Measurements from ENCODE around the gene RSPH3.
A peak's percentile ranks its signal among the peaks of the same experiment; 100 is the strongest.
"Not testable (repeated sequence)": the region's sequence is repeated elsewhere in the genome, so short reads cannot be mapped to it uniquely, and the experiment has no call there.

Gene RSPH3, protein sequence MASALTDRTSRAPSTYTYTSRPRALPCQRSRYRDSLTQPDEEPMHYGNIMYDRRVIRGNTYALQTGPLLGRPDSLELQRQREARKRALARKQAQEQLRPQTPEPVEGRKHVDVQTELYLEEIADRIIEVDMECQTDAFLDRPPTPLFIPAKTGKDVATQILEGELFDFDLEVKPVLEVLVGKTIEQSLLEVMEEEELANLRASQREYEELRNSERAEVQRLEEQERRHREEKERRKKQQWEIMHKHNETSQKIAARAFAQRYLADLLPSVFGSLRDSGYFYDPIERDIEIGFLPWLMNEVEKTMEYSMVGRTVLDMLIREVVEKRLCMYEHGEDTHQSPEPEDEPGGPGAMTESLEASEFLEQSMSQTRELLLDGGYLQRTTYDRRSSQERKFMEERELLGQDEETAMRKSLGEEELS

DNA sequence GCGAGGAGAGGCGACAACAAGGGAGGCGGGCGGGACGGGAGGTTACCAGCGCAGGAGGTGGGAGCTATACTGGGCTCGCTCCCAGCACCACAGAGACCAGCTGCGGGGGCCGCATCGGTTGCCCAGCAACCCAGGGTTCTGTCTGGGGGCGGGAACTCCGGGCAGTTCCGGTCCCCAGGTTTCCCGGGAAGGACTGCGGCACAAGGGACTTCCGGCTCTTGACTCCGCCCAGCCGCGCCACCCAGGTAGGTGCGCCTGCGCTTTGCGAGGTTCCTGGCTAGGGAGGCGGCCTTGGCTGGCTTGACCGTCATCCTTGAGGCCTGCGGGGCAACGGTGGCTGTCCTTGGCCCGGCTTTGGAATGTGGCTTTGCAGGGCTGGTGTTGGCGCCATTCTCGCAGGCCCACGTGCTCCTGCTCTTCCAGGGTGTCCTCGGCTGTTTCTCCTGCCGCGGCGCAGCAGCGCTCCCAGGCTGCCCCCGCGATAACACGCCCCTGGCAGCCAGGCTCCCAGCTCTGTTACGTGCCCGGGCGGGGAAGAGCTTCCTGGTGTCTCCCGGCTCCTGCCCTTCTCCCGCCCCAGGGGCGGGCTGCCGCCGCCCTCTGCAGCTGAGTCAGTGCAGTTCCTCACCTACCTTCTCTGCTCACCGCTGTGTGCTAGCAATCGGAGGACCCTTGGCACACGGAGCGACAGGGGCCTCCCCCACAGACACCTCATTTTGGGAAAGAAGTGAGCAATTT, at the start of gene RSPH3:
TSS of gene RSPH3 (minus strand) at position 537 of the 738 bp plus-strand sequence. CDS start 652 bp downstream, outside the sequence.
- peak; percentile 95 for DNase-seq

- DNase-seq = no peak
Measured at GRCh38 chr6:159047891-159048685, 48.1 kb upstream of the RSPH3 start.

- DNase-seq = no peak
Measured at GRCh38 chr6:159045801-159046200, 45.8 kb upstream of the RSPH3 start.

DNA sequence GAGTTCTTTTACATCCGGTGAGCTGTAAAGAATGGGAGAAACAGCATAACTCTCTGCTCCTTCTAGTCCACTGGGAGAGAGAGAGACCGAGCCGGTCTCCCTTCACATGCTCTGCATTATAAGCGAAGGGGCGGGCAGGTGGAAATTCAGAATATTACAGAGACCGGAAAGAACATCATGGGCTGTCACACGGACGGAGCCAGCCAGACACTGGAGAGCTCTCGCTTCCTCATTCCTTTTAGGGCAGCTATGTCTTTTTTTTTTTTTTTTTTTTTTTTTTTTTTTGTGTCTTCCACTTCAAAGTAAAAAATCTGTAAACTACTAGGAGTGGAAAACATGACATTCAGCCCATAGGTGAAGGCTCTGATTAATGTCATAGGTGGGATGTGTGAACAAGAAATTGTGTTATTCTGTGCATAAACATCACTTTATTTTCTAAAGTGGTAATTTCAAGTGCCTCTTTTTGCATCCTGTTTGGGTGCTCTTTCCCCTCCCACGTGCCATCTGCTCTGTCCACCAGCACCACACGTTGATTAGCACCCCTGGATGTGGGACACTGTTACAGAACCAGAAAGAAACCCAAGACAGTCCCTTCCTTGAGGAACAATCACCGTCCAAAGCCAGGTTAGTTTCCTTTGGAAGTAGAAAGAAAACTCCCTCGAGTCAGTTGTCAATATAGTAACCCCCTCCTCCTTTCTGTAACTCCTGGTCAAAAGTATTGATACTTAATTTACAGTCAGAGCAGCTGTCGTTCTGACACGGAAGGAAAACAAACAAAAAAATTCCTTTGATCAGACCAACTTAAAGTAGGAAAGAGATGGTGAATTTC, 45.1 kb upstream of the RSPH3 start, which contains the start of gene TAGAP:
TSS of gene TAGAP (minus strand) at position 93 of the 829 bp plus-strand sequence. CDS start 845 bp downstream, outside the sequence.
- DNase-seq = no peak

DNA sequence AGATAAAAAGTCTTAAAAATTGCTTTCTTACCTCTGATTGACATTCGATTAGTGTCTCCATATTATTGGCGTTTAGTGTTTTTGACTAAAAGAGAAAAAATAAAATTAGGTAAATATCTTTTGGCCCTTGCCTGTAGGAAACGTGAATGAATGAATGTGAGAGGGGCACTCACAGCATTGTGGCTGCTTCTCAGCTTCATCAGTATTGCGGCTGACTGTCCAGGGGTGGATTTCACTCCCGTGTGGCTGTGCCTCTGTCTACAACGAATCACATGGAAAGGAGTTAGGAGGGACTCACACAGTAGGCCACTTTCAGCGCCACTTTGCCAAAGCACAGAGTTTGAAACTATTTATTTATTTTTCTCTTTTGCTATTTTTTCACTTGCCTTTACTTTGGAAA, 43.9 kb upstream of the RSPH3 start:
- DNase-seq = no peak

- DNase-seq = no peak
Measured at GRCh38 chr6:159043251-159043650, 43.2 kb upstream of the RSPH3 start.

GRCh38 chr6:159042826-159043181, 42.8 kb upstream of the RSPH3 start:
- no peak for DNase-seq

DNA sequence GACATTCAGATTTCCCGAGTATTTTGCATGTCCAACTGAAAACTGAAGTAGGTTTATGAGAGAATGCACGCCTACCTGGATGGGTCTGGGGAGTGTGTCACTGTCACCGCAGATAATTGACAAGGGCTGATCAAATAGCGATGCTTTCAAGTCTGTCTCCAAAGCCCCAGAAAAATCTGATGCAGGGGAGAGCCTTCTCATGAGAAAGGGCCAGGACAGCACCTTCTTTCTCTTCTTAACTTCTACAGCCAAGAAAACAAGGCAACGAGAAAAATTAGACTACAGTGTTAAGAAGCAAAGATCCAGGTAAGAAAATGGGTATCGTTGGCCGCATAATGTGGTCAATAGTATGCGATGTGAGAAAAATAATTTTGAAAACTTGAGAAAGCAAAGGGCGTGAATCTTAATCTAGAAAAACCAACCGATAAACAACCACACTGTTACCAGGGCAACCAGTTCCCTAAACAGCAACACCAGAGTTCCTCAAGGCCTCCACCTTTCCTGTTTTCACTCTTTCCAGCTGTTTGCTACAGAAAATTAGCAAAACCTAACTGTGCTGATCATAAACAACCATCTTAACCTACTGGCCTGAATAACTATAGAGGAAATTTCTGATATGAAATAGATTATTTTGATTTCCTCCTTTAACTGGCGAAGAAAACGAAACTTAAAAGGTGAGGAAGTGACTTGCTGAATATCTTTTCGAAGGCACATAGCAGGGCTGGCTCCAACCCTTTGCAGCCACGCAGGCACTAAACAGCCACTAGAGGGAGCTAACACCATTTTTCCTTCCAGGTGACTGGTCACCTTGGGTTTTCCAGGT, 42.2 kb upstream of the RSPH3 start:
- peak; percentile 51 for DNase-seq

GRCh38 chr6:159041181-159041580, 41.2 kb upstream of the RSPH3 start:
- no peak for DNase-seq

DNA sequence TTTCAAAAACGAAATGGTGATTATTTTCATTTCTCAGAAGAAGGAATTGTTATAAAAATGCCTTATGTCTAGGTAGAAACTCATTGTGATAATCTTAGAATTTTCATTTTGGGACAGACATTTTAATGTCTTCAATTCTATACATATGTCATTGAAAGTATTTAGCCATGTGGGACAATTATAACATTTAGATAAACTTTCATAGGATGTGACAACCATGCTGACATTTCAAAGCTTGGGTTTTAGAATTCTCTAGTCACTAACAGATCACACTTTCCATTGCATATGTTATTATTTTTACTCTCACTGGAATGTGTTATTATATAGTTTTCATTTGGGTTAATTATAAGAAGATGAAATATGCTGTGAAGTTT, 39.9 kb upstream of the RSPH3 start:
- no peak for DNase-seq

GRCh38 chr6:159038914-159039884, 39.2 kb upstream of the RSPH3 start:
- DNase-seq = no peak

DNA sequence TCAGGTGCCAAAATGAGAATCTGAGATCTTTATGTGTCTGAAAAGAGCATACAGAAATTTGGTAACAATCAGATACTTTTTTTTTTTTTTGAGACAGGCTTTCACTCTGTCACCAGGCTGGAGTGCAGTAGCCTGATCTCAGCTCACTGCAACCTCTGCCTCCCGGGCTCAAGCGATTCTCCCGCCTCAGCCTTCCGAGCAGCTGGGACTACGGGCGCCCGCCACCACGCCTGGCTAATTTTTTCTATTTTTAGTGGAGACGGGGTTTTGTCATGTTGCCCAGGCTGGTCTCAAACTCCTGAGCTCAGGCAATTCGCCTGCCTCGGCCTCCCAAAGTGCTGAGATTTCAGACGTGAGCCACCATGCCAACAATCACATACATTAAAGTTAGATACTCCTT, 38.3 kb upstream of the RSPH3 start:
- not testable (repeated sequence) for DNase-seq

GRCh38 chr6:159037756-159038290, 37.8 kb upstream of the RSPH3 start:
- DNase-seq = no peak

GRCh38 chr6:159036673-159037072, 36.7 kb upstream of the RSPH3 start:
- no peak for DNase-seq

DNA sequence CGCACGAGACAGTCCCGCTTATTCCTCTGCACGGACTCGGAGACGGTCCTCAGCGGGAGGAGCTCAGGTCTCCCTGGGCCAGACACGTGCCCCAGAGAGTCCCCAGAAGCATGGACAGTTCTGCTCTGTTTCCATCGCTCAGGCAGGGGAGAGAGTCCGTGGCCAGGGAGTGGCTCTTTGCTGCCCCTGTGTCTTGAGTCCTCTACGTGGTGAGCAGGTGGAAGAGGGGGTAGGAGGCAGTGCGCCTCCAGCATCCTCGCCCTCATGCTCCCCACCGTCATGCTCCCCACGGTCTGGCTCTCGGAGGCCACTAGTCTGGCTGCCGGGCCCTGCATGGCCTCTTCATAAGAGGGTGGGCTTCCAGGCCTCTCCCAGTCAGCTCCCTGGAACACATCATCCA, 35.9 kb upstream of the RSPH3 start:
- no peak for DNase-seq

DNA sequence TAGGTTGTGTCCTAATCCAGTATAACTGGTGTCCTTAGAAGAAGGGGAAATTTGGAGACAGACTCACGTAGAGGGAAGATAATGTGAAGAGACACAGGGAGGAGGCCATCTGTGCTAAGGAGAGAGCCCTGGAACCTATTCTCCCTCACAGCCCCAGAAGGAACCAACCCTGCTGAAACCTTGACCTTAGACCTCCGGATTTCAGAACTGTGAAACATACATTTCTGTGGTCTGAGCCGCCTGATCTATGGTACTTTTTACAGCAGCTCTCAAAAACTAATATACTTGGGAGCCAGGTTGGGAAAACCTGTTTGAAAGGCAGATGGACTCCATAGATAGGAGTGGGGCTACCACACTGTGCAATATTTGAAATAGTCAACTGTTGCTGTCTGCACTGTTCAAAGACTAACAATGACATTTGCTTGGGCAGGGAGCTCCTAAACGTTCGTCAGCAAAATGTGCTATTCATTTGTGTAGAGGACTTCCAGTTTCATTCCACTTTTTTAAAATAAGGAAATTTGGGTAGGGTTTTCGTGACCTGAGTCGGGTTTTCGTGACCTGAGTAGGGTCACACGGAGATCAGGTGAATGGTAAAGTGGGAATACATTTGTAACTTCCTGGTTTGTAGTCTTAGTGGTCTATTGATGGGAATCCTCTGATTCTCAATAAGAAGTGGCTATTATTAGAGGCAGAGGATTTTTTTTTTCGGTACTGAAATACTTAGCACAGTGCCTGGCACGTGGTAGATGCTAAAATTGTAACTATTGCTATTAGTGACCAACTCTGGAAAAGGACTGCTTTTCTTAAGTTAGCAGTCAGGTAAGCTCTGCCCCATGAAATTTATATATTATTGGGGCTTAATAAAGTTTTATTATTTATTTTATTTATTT, 33.4 kb upstream of the RSPH3 start:
- DNase-seq = no peak

- DNase-seq = no peak
Measured at GRCh38 chr6:159031846-159032245, 31.8 kb upstream of the RSPH3 start.

DNA sequence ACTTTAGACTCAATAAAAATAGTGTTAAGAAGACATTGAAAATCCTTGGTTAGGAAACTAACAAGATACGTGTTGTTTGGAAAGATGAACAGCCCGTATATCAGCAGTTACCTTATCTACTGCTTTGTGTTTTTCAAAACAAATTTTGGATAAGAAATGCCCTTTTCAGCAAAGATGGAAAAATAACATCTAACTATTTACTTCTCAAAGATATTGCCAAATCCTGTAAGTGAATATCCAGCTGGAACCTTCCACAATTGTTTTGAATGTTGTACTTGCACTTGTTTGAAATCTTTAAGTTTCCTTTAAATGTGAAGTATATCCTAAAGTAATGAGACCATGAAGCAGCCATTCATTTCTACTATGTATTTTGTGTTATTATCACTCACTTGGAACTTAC, 30.2 kb upstream of the RSPH3 start:
- DNase-seq = no peak

GRCh38 chr6:159025224-159025623, 25.2 kb upstream of the RSPH3 start:
- not testable (repeated sequence) for DNase-seq

All from DMS79 (cell line).